SK-N-SH treated with all-trans-retinoic acid at 6 μM for 48 hours (cell line): ENCODE results near the gene DNAH11.

ENCODE experiments used
- CREB5 ChIP-seq: fragments of 250-450 bp; sonication (Bioruptor Pico); IDR thresholded peaks from 2 replicates; pipeline ENCODE4 v1.5.1; 2020; ENCODE audit warnings: low read depth, mild to moderate bottlenecking, moderate library complexity
- CSRNP3 ChIP-seq: fragments of 250-450 bp; sonication (Bioruptor Pico); IDR thresholded peaks from 2 replicates; pipeline ENCODE4 v1.5.1; 2021; ENCODE audit warnings: mild to moderate bottlenecking, moderate library complexity
- GLIS3 ChIP-seq: fragments of 250-450 bp; sonication (Bioruptor Pico); IDR thresholded peaks from 2 replicates; pipeline ENCODE4 v1.5.0; 2020; ENCODE audit warnings: mild to moderate bottlenecking, moderate library complexity
- PATZ1 ChIP-seq: fragments of 250-450 bp; sonication (Bioruptor Pico); IDR thresholded peaks from 2 replicates; pipeline ENCODE4 v1.8.0; 2020; ENCODE audit warnings: mild to moderate bottlenecking, moderate library complexity, borderline replicate concordance
- PPARA ChIP-seq: fragments of 250-450 bp; sonication (Bioruptor Pico); IDR thresholded peaks from 2 replicates; pipeline ENCODE4 v1.5.0; 2020; ENCODE audit warnings: mild to moderate bottlenecking, borderline replicate concordance
- SNAI2 ChIP-seq: fragments of 250-450 bp; sonication (Bioruptor Pico); IDR thresholded peaks from 2 replicates; pipeline ENCODE4 v1.5.0; 2020; ENCODE audit warnings: mild to moderate bottlenecking, moderate library complexity
- TCF4 ChIP-seq: fragments of 250-450 bp; sonication (Bioruptor Pico); IDR thresholded peaks from 2 replicates; pipeline ENCODE4 v1.8.0; 2021; ENCODE audit warnings: mild to moderate bottlenecking, moderate library complexity, borderline replicate concordance
- ZC3H10 ChIP-seq: fragments of 250-450 bp; sonication (Bioruptor Pico); IDR thresholded peaks from 2 replicates; pipeline ENCODE4 v1.5.1; 2021; ENCODE audit warnings: mild to moderate bottlenecking, moderate library complexity
- ZFP3 ChIP-seq: fragments of 250-450 bp; sonication (Bioruptor Pico); IDR thresholded peaks from 2 replicates; pipeline ENCODE4 v1.5.0; 2020; ENCODE audit warnings: mild to moderate bottlenecking, moderate library complexity
- ZNF70 ChIP-seq: fragments of 450-650 bp; formaldehyde crosslinking; IDR thresholded peaks from 2 replicates; pipeline ENCODE4 v1.5.0; 2020; ENCODE audit warnings: mild to moderate bottlenecking, moderate library complexity

DNA sequence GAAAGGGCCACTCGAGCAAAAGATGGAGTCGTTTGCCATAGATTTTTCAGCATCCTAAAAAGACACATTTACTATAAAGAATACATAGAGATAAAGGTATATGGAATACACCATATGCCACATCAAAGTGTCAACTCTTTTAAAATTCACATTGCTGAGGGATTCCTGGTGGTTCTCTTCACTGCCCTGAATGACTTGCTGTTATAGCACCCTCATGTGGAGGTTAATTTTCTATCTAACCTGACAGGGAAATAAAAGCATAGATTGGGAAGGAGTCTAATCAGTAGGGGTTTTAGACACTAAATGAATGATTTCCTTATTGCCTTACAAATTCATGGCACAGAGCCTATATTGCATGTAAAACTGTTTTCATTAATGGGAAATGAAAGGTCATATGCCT is 25.9 kb downstream of the DNAH11 start:
- TF ChIP-seq ZFP3 (CRISPR knock-in tag) (no peak), PATZ1 (no peak), ZC3H10 (no peak), TCF4 (no peak), CREB5 (CRISPR knock-in tag) (no peak), ZNF70 (CRISPR knock-in tag) (no peak), GLIS3 (CRISPR knock-in tag) (no peak), SNAI2 (CRISPR knock-in tag) (no peak), CSRNP3 (CRISPR knock-in tag) (no peak), PPARA (CRISPR knock-in tag) (no peak)
